ENCODE data around the gene LCMT2.

Gene LCMT2, protein sequence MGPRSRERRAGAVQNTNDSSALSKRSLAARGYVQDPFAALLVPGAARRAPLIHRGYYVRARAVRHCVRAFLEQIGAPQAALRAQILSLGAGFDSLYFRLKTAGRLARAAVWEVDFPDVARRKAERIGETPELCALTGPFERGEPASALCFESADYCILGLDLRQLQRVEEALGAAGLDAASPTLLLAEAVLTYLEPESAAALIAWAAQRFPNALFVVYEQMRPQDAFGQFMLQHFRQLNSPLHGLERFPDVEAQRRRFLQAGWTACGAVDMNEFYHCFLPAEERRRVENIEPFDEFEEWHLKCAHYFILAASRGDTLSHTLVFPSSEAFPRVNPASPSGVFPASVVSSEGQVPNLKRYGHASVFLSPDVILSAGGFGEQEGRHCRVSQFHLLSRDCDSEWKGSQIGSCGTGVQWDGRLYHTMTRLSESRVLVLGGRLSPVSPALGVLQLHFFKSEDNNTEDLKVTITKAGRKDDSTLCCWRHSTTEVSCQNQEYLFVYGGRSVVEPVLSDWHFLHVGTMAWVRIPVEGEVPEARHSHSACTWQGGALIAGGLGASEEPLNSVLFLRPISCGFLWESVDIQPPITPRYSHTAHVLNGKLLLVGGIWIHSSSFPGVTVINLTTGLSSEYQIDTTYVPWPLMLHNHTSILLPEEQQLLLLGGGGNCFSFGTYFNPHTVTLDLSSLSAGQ

DNA sequence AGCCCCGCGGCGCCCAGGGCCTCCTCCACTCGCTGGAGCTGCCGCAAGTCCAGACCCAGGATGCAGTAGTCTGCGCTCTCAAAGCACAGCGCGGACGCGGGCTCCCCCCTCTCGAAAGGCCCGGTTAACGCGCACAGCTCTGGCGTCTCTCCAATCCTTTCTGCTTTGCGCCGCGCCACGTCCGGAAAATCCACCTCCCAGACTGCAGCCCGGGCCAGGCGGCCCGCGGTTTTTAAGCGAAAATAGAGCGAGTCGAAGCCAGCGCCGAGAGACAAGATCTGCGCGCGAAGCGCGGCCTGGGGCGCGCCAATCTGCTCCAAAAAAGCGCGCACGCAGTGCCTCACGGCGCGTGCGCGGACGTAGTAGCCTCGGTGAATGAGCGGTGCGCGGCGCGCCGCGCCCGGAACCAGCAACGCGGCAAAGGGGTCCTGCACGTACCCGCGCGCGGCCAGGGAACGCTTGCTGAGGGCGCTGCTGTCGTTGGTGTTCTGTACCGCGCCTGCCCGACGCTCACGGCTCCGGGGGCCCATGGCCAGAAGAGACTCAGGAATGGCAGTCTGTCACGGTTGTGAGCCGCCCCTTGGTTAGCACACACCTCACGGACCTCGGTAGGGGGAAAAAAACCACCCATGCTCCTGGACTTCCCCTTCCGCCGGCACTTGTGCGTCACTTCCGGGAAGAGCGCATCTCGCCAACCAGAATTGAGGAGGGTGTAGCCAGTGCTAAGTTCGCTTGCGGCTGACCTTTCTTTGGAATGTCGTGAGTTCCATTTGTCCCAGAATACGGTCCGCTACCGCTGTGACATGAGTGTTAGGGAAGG, at the start of gene LCMT2:
LCMT2 (minus strand) TSS at position 614 of the 820 bp plus-strand sequence; CDS start at position 530, 84 bp downstream.
- peak; percentile 89 for DNase-seq (ENCODE audit: low read depth, low spot score)

DNA sequence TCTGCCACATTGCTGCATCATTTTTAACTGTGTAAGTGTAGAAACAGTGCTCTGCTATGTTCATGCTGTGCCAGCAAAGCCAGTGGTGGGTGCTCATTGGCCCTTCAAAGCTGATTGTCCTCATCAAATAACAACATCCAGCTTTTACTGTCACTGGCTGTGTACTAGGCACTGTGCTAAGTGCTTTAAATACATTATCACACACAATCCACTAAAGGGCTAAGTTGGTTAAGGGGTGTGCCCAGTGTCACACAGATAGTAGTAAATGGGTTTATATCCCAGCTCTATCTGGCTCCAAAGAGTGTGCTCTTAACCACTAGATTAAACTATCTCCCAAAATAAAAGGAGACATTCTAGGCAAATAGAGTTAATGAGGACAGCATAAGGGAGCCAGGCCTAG, 48.2 kb upstream of the LCMT2 start:
- DNase-seq (ENCODE audit: low read depth, low spot score), result no peak

DNA sequence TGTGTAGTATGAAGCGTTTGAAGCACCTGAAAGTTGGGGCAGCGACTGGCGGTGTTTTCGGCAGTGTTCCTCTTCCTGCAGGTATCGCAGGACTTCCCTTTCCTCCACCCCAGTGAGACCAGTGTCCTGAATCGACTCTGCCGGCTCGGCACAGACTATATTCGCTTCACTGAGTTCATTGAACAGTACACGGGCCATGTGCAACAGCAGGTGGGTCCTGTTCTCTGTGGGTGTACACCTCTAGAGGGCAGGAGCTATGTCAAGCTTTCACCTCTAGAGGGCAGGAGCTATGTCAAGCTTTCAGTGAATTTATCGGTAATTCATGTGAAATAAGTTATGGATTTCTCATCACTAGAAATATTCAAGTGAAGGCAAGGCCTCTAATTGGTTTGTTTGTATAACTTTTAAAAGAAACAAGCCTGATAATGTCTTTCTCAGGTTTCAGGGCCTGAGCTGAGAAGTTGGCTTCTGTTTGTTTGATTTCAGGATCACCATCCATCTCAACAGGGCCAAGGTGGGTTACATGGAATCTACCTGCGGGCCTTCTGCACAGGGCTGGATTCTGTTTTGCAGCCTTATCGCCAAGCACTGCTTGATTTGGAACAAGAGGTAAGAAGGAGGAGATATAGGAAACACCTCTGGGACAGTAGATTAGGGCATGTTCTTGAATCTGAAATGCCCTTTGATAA, 45.8 kb upstream of the LCMT2 start:
- no peak for DNase-seq (ENCODE audit: low read depth, low spot score)

DNA sequence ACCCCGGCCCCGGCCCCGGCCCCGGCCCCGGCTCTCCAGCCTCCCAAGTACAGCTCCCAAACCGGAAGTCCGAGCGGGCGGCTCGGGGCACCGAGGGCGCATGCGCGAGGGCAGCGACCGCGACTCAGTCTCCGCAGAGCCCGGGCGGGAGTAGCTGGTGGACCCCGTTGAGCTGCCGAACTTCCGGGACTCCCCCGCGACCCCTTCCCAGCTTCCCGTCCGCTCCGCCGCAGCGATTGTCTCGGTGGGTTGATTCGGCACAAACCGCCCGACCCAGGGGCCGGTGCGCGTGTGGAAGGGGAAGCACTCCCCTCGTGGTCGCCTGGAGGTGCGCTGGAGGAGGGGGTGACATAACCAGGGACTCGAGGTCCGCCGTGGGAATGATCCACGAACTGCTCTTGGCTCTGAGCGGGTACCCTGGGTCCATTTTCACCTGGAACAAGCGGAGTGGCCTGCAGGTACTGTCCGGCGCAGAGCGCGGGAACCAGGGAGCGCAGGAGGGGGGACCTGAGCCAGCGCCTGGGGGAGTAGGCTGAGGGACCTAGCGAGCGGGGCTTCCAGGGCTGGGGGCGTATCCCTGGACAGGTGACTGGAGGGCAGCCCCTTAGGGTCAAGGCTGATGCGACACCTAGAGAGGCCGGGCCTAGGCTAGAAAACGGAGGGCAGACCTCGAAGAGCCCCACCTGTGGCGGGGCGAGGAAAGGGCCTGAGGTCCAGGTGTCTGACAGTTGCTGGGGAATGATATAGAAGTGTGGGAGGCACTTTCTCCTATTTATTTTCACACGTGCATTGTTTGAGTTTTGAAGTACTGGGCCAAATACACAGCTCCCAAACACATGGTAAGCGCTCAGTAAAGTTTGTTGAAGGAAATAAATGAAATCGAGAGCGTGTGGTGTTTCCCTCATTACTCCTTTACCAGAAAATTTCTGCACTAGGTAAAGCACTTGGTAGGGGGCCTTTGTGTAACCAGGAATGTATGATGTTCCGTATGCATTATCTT, 40.9 kb upstream of the LCMT2 start, which contains the start of the genes TUBGCP4 and ZSCAN29:
TUBGCP4 (plus strand) TSS at position 127 of the 1,000 bp plus-strand sequence; CDS start at position 381, 254 bp downstream.
ZSCAN29 (minus strand) TSS at position 69 of the 1,000 bp plus-strand sequence. CDS start 1,130 bp downstream, outside the sequence.
- DNase-seq (ENCODE audit: low read depth, low spot score), result peak; percentile 54

DNA sequence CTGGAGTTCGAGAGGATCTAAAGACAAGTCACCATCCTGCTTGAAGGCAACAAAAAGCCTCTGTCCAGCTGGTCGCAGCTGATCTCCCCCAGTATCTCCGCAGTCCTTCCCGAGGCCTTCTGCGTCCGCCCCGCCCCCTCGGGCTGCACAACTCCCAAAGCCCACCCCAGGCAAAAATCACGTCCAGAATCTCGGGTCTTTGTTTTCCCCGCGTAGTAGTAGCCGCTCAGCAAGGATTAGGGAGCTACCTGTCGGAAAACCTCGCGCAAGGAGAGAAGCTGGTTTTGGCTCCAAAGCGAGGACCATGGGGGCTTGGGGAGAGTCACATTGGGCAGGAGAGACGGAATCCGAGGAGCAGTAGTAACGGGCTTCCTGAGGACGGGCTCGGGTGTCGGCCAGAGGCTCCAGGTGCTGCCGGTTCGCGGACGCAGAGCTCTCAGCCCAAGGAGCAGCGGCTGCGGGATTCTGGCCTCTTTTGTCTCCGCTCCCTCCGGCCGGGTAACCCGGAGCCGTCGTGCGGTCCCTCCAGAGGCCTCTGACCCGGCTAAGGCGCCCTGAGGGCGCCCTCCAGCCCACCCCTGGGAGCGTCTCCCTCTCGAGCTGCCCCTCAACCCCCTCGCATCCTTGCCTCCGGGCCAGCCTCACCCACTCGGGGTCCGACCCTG, 40.1 kb upstream of the LCMT2 start:
- no peak for DNase-seq (ENCODE audit: low read depth, low spot score)

DNA sequence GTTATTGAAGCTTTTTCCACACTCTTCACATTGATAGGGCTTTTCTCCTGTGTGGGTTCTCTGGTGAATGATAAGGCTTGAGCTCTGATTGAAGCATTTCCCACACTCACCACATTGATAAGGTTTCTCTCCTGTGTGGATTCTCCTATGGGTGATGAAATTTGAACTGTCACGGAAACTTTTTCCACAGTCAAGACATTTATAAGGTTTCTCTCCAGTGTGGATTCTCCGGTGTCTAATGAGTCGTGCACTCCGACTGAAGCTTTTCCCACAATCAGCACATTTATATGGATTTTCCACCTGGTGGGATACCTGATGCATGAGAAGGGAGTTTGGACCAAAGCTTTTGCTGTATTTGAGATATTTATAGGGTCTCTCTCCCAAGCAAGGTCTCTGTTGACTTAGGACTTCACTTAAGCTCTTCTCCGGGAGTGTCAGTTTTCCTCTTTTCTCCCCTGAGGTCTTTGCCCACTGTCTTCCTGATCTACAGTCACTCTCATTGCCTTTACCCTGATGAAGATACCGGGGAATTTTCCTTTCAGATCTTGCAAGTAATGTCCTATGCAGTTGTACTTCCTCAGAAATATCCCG, 31.0 kb upstream of the LCMT2 start:
- no peak for DNase-seq (ENCODE audit: low read depth, low spot score)

DNA sequence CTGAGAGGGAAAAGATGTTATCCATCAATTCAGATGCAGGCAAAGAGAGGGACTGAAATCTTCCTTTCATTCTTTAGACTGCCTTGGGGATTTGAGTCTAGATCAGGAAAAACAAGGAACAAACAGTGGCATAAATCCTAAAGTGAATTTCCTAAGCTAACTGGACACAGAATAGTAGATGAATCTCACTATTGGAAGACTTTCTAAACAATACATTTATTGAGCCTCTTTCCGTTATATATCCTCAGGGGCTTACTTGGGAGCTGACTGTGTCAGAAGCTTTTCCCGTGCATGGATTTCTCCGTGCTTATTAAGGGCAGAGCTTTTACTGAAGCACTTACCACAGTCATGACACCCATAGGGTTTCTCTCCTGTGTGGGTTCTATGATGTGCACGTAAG, 30.4 kb upstream of the LCMT2 start:
- no peak for DNase-seq (ENCODE audit: low read depth, low spot score)

DNA sequence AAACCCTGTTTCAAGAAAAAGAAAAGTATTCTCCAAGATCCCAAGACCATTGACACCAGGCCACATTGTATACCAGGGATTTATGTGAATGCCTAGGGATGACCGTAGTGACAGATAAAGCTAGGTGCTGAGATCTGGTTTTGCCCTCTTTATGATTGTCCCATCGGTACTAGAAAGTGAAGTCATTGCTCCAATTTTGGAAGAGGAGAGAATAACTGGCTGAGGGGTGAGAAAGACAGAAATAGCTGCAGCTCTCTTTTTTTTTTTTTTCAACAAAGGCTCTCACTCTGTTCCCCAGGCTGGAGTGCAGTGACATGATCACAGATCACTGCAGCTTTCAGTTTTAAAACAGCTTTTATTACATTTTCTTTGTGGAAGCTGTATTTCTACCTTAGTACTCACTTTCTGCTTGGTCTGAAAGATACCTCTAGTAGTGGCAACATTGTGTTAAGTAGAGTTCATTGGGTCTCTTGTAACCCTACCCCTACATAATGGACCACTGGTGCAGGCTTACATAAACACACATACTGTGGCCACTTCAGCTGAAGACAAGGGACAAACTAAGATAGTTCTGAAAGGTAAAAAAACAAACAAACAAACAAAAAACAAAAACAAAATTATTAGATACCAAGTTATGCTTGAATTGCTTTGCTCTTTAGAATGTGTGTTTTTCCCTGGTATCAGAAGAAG, 22.5 kb upstream of the LCMT2 start:
- DNase-seq (ENCODE audit: low read depth, low spot score), result no peak

DNA sequence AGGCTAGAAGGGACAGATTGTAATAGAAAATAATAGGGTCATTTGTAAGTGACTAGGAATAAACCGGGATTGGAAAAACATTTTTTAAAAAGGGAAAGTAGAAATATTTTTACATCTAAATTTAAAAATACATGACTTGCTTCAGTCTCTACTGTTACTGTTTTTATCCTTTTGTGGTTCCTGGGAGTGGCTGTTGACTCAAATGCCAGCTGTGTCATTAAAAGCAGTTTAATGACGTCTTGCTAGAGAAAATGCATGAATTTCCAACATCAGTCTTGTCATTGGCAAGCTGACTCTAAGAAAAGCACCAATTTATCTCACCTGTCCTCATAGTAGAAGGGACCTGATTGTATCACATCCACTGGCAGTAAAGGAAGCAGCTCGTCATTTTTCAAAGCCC, 16.7 kb upstream of the LCMT2 start:
- no peak for DNase-seq (ENCODE audit: low read depth, low spot score)

DNA sequence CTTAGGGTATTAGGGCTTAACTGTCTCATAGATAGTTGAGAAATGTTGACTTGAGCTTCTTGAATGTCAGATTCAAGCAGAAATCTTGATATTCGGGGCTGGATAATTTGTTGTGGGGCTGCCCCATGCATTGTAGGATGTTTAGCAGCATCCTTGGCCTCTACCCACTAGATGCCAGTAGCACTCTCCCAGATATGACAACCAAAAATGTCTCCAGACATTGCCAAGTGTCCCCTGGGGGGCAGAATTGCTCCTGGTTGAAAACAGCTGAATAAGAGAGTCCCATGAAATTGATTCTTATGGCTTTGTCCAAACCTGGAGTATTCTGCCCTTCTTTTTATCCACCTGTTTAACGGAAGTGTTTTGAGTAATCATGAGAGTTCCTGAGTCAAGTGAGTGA, 15.9 kb upstream of the LCMT2 start:
- DNase-seq (ENCODE audit: low read depth, low spot score), result no peak

DNA sequence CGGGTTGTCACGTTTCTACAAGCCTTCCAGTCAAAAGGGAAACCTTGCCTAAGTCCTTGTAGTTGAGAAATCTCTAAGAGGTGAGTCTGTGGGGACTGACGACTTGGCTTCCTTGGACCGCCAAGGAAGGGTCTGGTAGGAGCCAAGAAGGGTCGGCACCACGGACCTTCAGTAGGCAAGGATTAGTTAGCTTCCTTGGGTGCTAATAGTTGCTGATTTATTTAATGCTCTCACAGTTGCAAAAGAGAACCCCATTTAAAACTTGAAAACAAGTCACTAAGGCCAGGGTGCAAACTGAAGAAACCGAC, 361 bp upstream of the LCMT2 start:
- no peak for DNase-seq (ENCODE audit: low read depth, low spot score)

DNA sequence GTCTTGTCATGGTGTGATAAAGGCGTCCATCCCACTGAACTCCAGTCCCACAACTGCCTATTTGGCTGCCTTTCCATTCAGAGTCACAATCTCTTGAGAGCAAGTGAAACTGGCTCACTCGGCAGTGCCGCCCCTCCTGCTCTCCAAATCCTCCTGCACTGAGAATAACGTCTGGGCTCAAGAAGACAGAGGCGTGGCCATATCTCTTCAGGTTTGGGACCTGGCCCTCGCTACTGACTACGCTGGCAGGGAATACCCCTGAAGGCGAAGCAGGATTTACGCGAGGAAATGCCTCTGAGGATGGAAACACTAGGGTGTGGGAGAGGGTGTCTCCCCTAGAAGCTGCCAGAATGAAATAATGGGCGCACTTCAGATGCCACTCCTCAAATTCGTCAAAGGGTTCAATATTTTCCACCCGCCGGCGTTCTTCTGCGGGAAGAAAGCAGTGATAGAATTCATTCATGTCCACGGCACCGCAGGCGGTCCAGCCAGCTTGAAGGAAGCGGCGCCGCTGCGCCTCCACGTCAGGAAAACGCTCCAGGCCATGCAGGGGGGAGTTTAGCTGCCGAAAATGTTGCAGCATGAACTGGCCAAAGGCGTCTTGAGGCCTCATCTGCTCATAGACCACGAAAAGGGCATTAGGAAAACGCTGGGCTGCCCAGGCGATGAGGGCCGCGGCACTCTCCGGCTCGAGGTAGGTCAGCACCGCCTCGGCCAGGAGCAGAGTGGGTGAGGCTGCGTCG, 985 bp downstream of the LCMT2 start:
- no peak for DNase-seq (ENCODE audit: low read depth, low spot score)

DNA sequence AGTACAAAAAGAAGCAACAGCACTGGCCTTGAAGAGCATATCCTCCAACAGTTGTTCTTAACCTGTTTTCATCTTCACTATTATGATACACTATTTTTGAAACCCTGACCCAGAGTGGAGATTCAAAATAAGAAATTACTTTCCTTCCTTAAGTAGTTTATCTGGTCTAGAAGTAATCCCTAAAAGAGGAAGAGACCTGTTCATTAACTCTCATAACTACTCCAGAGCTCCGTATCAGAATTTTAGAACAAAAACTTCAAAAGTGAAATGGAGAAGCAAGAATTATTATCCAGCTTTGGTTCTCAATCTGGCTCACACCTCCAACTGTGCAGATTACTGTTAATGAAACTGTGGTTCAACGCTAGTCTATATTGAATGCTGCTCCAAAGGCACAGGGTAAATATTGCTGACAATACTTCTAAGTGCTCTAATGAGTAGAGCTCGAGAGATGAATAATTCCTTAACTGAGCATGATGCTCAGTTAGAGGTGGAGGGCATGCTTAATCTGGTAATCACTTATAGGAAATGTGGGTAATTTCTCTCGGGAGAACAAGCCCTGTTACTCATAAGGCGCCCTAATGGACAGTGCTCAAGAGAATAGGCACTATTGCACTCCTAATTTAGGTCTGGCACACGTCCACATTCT, 5.2 kb downstream of the LCMT2 start:
- DNase-seq (ENCODE audit: low read depth, low spot score), result no peak

DNA sequence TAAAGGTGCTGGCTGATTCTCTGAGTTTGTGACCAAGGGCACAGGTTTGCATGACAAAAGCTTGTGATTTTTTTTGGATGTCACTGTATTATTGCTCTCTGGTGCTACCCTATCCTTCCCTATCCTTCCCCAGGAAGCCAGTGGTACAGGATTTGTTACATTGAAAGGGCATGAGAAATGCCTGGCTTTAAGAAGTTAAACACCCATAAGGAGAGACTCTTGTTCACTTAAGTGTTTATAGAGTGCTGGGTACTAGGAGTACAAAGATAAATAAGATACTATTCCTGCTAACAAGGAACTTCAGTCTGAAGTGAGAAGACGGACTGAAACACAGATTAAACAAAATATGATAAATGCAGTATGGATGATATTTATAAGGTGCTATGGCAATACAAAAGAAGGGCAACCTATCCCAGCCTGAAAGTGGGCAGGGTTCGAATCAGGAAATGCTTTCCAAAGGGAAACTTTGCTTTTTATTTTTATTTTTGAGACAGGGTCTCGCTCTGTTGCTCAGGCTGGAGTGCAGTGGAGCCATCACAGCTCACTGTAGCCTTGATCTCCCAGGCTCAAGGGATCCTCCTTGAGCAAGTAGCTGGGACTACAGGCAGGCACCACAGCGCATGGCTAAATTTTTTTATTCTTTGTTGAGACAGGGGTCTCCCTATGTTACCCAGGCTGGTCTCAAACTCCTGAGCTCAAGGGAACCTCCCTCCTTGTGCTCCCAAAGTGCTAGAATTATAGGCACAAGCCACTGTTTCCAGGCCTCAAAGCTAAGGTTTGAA, 11.2 kb downstream of the LCMT2 start:
- no peak for DNase-seq (ENCODE audit: low read depth, low spot score)

DNA sequence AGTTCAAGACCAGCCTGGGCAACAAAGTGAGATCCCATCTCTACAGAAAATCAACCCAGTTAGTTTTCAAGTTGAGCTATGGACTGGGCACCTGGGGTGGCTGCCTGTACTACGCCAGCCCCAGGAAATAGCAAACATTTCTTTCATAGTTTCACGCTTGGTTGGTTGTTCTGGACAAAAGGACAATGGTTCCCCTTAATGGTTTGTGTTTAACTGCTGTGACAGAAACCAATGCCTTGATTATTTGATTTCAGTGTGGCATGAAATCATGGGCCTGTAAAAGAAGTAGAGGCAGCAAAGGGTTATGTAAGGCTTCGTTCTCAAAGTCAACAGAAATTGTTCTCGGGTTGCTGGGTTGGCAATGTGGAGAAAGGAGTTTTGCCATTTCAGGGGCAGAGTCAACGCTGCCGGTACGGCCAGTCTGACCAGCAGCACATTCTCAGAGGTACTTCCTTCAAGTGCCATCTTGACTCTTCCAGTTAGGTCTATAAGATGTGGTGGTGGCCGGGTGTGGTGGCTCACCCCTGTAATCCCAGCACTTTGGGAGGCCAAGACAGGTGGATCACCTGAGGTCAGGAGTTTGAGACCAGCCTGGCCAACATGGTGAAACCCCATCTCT, 12.7 kb downstream of the LCMT2 start:
- DNase-seq (ENCODE audit: low read depth, low spot score), result no peak

DNA sequence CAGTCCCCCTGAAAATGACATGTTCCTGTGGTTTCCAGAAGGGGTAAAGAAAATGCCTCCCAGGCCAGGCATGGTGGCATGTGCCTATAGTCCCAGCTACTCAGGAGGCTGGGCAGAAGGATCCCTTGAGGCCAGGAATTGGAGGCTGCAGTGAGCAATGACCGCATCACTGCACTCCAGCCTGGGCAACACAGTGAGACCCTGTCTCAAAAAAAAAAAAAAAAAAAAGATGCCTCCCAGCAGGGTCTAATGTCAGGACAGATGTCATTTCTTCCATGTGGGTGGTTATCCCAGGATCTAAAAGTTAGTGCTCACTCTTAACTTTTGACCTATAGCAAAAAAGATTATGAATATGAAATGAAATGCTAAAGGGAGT, 13.4 kb downstream of the LCMT2 start:
- DNase-seq (ENCODE audit: low read depth, low spot score), result no peak

Data from iPS DF 19.7 (cell line).